Suprapubic skin (tissue), 4 donors: ENCODE results near the gene ISYNA1. TPM values are rescaled to one million over a fixed set of nuclear protein-coding genes. Genes with fewer than 3 reads are reported as not detected.

Source experiments
- DNase-seq, 2 donors: peaks; one replicate each; pipeline ENCODE4 v3.0.0-alpha.2; 2019; ENCODE audit warnings: low spot score in 2 of 2
- H3K27ac ChIP-seq: fragments of 200-600 bp; sonication (generic); one replicate; pipeline ENCODE4 v1.5.1; 2019
- H3K27me3 ChIP-seq: fragments of 200-600 bp; sonication (generic); one replicate; pipeline ENCODE4 v1.5.1; 2019
- H3K36me3 ChIP-seq: fragments of 200-600 bp; sonication (generic); one replicate; pipeline ENCODE4 v1.5.1; 2019
- H3K4me1 ChIP-seq: fragments of 200-600 bp; sonication (generic); one replicate; pipeline ENCODE4 v1.5.1; 2019
- H3K4me3 ChIP-seq: fragments of 200-600 bp; sonication (generic); one replicate; pipeline ENCODE4 v1.5.1; 2019; ENCODE audit warnings: mild to moderate bottlenecking
- H3K9me3 ChIP-seq: fragments of 200-600 bp; sonication (generic); one replicate; pipeline ENCODE4 v1.5.1; 2019
- CTCF ChIP-seq, 2 donors: fragments of 200-600 bp in 1 of 2; fragments of 450-650 bp in 1 of 2; sonication (generic) in 1 of 2; IDR thresholded peaks; one replicate each; pipeline ENCODE4 v1.5.1; 2016 to 2019; ENCODE audit warnings: antibody characterized with exemption in 2 of 2, mild to moderate bottlenecking in 1 of 2, moderate library complexity in 1 of 2
- EP300 ChIP-seq: sonication (generic); formaldehyde crosslinking; IDR thresholded peaks from one replicate; pipeline ENCODE4 v1.6.1; 2017; ENCODE audit warnings: antibody characterized with exemption
- POLR2A ChIP-seq, 2 donors: fragments of 450-650 bp; IDR thresholded peaks; one replicate each; pipeline ENCODE4 v1.6.1; 2017; ENCODE audit warnings: antibody characterized with exemption in 2 of 2, mild to moderate bottlenecking in 2 of 2, moderate library complexity in 2 of 2
- POLR2AphosphoS5 ChIP-seq, 3 donors: sonication (generic); formaldehyde crosslinking; IDR thresholded peaks; one replicate each; pipeline ENCODE4 v1.6.1; 2017; ENCODE audit warnings: antibody characterized with exemption in 3 of 3
- WGBS: methylation state at CpG from one replicate; pipeline ENCODE4 v1.1.5; 2018; 5-methylcytosine and 5-hydroxymethylcytosine counted together
- total RNA-seq, 4 donors: library from RNA; depleted of rRNA; stranded (reverse); fragments of >200 nt; gene quantifications; one replicate each; pipeline ENCODE4 v1.1.0, GENCODE V29; 2016

ISYNA1 gene
- total RNA-seq, 4 donors from 2014 or later, result 7.9 to 27.6 (median 21.0) TPM

- Histone ChIP-seq H3K4me1 (peaks cover 82% of the 10 kb centered on the region), H3K27me3 (no peaks in the 10 kb centered on the region), H3K4me3 (no peak overlapping the region), H3K36me3 (no peaks in the 10 kb centered on the region), H3K27ac (peak overlapping the region; percentile 65), H3K9me3 (no peaks in the 10 kb centered on the region)
- 81% methylated on average over 15 of the region's 17 CpGs for WGBS
- no peak for DNase-seq
- TF ChIP-seq POLR2A (IDR thresholded peaks at IDR 0.05) (no peak), POLR2AphosphoS5 (IDR thresholded peaks at IDR 0.05) (no peak), EP300 (no peak), CTCF (IDR thresholded peaks at IDR 0.05) (no peak)
These were observed 12.9 kb downstream of the ISYNA1 start for GRCh38 chr19:18424890-18425514.

GRCh38 chr19:18424122-18424889 lies 13.6 kb downstream of the ISYNA1 start:
- DNase-seq, result no peak
- Histone ChIP-seq H3K4me3 (no peak overlapping the region), H3K27me3 (no peaks in the 10 kb centered on the region), H3K27ac (no peak overlapping the region), H3K36me3 (no peaks in the 10 kb centered on the region), H3K4me1 (peaks cover 81% of the 10 kb centered on the region), H3K9me3 (no peaks in the 10 kb centered on the region)
- TF ChIP-seq POLR2AphosphoS5 (IDR thresholded peaks at IDR 0.05), result no peak
- TF ChIP-seq POLR2A (IDR thresholded peaks at IDR 0.05), result no peak
- TF ChIP-seq CTCF (IDR thresholded peaks at IDR 0.05), result no peak
- no peak for TF ChIP-seq EP300
- 77% methylated on average over 20 of the region's 22 CpGs for WGBS

GRCh38 chr19:18423258-18424020 lies 14.5 kb downstream of the ISYNA1 start:
- TF ChIP-seq POLR2AphosphoS5 (IDR thresholded peaks at IDR 0.05) (no peak), CTCF (IDR thresholded peaks at IDR 0.05) (no peak), EP300 (no peak), POLR2A (IDR thresholded peaks at IDR 0.05) (no peak)
- no peak for DNase-seq
- no peak overlapping the region for H3K4me3 ChIP-seq
- H3K4me1 ChIP-seq, result peaks cover 80% of the 10 kb centered on the region
- H3K36me3 ChIP-seq, result no peaks in the 10 kb centered on the region
- H3K9me3 ChIP-seq, result no peaks in the 10 kb centered on the region
- WGBS, result 85% methylated on average over 18 of the region's 21 CpGs
- H3K27me3 ChIP-seq, result no peaks in the 10 kb centered on the region
- no peak overlapping the region for H3K27ac ChIP-seq

- TF ChIP-seq POLR2AphosphoS5 (IDR thresholded peaks at IDR 0.05) (no peak), CTCF (IDR thresholded peaks at IDR 0.05) (no peak), POLR2A (IDR thresholded peaks at IDR 0.05) (no peak), EP300 (no peak)
- no peaks in the 10 kb centered on the region for H3K9me3 ChIP-seq
- no peak overlapping the region for H3K4me3 ChIP-seq
- H3K27me3 ChIP-seq, result no peaks in the 10 kb centered on the region
- DNase-seq, result no peak
- no peak overlapping the region for H3K27ac ChIP-seq
- WGBS, result 81% methylated on average over 12 of the region's 14 CpGs
- peaks cover 83% of the 10 kb centered on the region for H3K4me1 ChIP-seq
- H3K36me3 ChIP-seq, result no peaks in the 10 kb centered on the region
These were observed 15.3 kb downstream of the ISYNA1 start for GRCh38 chr19:18422530-18423191.
